NCI-H128 (cell line): ENCODE results near the gene ADCY1.

Experiments
- DNase-seq: peaks from one replicate; lab custom pipeline; 2025; ENCODE audit not compliant: unreplicated experiment; lab: John Stamatoyannopoulos, UW

ADCY1 gene

GRCh38 chr7:45663167-45663921, 89.2 kb downstream of the ADCY1 start:
- no peak for DNase-seq

- DNase-seq, result no peak
Measured at GRCh38 chr7:45663965-45664633, 89.9 kb downstream of the ADCY1 start.

- no peak for DNase-seq
Measured at GRCh38 chr7:45665172-45665571, 91.0 kb downstream of the ADCY1 start.

GRCh38 chr7:45670227-45670626, 96.1 kb downstream of the ADCY1 start:
- no peak for DNase-seq

GRCh38 chr7:45670717-45671116, 96.5 kb downstream of the ADCY1 start:
- DNase-seq, result no peak

- no peak for DNase-seq
Measured at GRCh38 chr7:45677311-45677900, 103.2 kb downstream of the ADCY1 start.

- DNase-seq, result no peak
Measured at GRCh38 chr7:45679516-45679915, 105.3 kb downstream of the ADCY1 start.

- DNase-seq, result no peak
Measured at GRCh38 chr7:45680776-45681175, 106.6 kb downstream of the ADCY1 start.

- no peak for DNase-seq
Measured at GRCh38 chr7:45681596-45682357, 107.6 kb downstream of the ADCY1 start.

GRCh38 chr7:45682358-45682735, 108.2 kb downstream of the ADCY1 start:
- no peak for DNase-seq

GRCh38 chr7:45682836-45683555, 108.8 kb downstream of the ADCY1 start:
- DNase-seq, result no peak

- DNase-seq, result no peak
Measured at GRCh38 chr7:45683556-45684148, 109.5 kb downstream of the ADCY1 start.

GRCh38 chr7:45684910-45685618, 110.9 kb downstream of the ADCY1 start:
- no peak for DNase-seq

GRCh38 chr7:45685619-45686240, 111.6 kb downstream of the ADCY1 start:
- DNase-seq, result no peak

GRCh38 chr7:45686441-45687184, 112.4 kb downstream of the ADCY1 start:
- no peak for DNase-seq

- no peak for DNase-seq
Measured at GRCh38 chr7:45687185-45687560, 113.0 kb downstream of the ADCY1 start.

- DNase-seq, result no peak
Measured at GRCh38 chr7:45687721-45688120, 113.6 kb downstream of the ADCY1 start.

- no peak for DNase-seq
Measured at GRCh38 chr7:45688382-45688781, 114.2 kb downstream of the ADCY1 start.
